ENCODE data around the gene GMDS. TPM values are rescaled to one million over a fixed set of nuclear protein-coding genes. Genes with fewer than 3 reads are reported as not detected.

The GMDS gene
- polyA plus RNA-seq, 1 of the 3 experiments (the other 2 are of a cell fraction): 12.3 TPM

GRCh38 chr6:2030682-2031244, 214.6 kb downstream of the GMDS start:
- Histone ChIP-seq H3K9ac (no peak overlapping the region), H2AFZ (ENCODE audit: low read depth) (no peak overlapping the region), H3K9me3 (no peaks in the 10 kb centered on the region), H3K27me3 (ENCODE audit: insufficient read depth) (no peaks in the 10 kb centered on the region), H4K20me1 (ENCODE audit: insufficient read depth) (no peaks in the 10 kb centered on the region), H3K9me2 (no peaks in the 10 kb centered on the region), H3K36me3 (replicated peaks in 1 of 2; ENCODE audit: control insufficient read depth in 1 of 2, insufficient read depth in 2 of 2, low read length in 1 of 2) (no peaks in the 10 kb centered on the region), H3F3A (replicated peaks; ENCODE audit: insufficient read depth) (no peaks in the 10 kb centered on the region), H3K4me1 (ENCODE audit: control insufficient read depth in 1 of 2, insufficient read depth in 2 of 2, low read depth in 1 of 2, low read length in 1 of 2) (peaks cover 10 to 11% of the 10 kb centered on the region in 2 experiments; a peak in 3 of 4 replicates), H3K4me2 (no peak overlapping the region), H3K4me3 (ENCODE audit: low read depth in 2 of 2, low read length in 1 of 2) (no peak overlapping the region), H3K79me2 (ENCODE audit: insufficient read depth) (no peaks in the 10 kb centered on the region), H3K27ac (ENCODE audit: low read depth in 2 of 2, low read length in 1 of 2) (no peak overlapping the region)
- ChIA-PET CTCF (no interaction called here), POLR2A (no interaction called here)
- no peak for TF ChIP-seq CHD2 (IDR thresholded peaks at IDR 0.05; ENCODE audit: low read length, partially characterized antibody)
- no peak for TF ChIP-seq TCF12 (IDR thresholded peaks at IDR 0.05)
- TF ChIP-seq EP300 (IDR thresholded peaks at IDR 0.05; ENCODE audit: borderline replicate concordance in 1 of 2, low read depth in 1 of 2, low read length in 1 of 2): no peak
- no peak for TF ChIP-seq RFX5 (IDR thresholded peaks at IDR 0.05; ENCODE audit: low read length)
- TF ChIP-seq FOXJ3 (CRISPR knock-in tag; IDR thresholded peaks at IDR 0.05): no peak
- no peak for TF ChIP-seq RXRA (IDR thresholded peaks at IDR 0.05; ENCODE audit: borderline replicate concordance, low read depth)
- no peak for TF ChIP-seq GATA2 (CRISPR knock-in tag; IDR thresholded peaks at IDR 0.05)
- TF ChIP-seq MAX (IDR thresholded peaks at IDR 0.05; ENCODE audit: low read depth): no peak
- TF ChIP-seq, protein P1, sequence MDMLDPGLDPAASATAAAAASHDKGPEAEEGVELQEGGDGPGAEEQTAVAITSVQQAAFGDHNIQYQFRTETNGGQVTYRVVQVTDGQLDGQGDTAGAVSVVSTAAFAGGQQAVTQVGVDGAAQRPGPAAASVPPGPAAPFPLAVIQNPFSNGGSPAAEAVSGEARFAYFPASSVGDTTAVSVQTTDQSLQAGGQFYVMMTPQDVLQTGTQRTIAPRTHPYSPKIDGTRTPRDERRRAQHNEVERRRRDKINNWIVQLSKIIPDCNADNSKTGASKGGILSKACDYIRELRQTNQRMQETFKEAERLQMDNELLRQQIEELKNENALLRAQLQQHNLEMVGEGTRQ (IDR thresholded peaks at IDR 0.05; ENCODE audit: borderline replicate concordance, low read depth, low read length): no peak
- no peak for TF ChIP-seq TEAD4 (IDR thresholded peaks at IDR 0.05; ENCODE audit: borderline replicate concordance, insufficient read depth)
- no peak for TF ChIP-seq GABPA (IDR thresholded peaks at IDR 0.05; ENCODE audit: low read depth)
- no peak for TF ChIP-seq RCOR1 (IDR thresholded peaks at IDR 0.05; ENCODE audit: low read length)
- TF ChIP-seq SMC3 (IDR thresholded peaks at IDR 0.05; ENCODE audit: low read depth, low read length): no peak
- no peak for DNase-seq
- 93% methylated on average over 7 of the region's 7 CpGs for WGBS (ENCODE audit: low lambda C conversion rate)

GRCh38 chr6:2029952-2030351, 215.5 kb downstream of the GMDS start:
- DNase-seq: no peak
- Histone ChIP-seq H3K4me2 (no peak overlapping the region), H3F3A (replicated peaks; ENCODE audit: insufficient read depth) (no peaks in the 10 kb centered on the region), H4K20me1 (ENCODE audit: insufficient read depth) (no peaks in the 10 kb centered on the region), H3K9me3 (no peaks in the 10 kb centered on the region), H3K27me3 (ENCODE audit: insufficient read depth) (no peaks in the 10 kb centered on the region), H3K4me3 (ENCODE audit: low read depth in 2 of 2, low read length in 1 of 2) (no peak overlapping the region), H3K4me1 (ENCODE audit: control insufficient read depth in 1 of 2, insufficient read depth in 2 of 2, low read depth in 1 of 2, low read length in 1 of 2) (peaks cover 10 to 11% of the 10 kb centered on the region in 2 experiments; a peak in 3 of 4 replicates), H3K9me2 (no peaks in the 10 kb centered on the region), H2AFZ (ENCODE audit: low read depth) (no peak overlapping the region), H3K9ac (no peak overlapping the region), H3K79me2 (ENCODE audit: insufficient read depth) (no peaks in the 10 kb centered on the region), H3K27ac (ENCODE audit: low read depth in 2 of 2, low read length in 1 of 2) (no peak overlapping the region), H3K36me3 (replicated peaks in 1 of 2; ENCODE audit: control insufficient read depth in 1 of 2, insufficient read depth in 2 of 2, low read length in 1 of 2) (no peaks in the 10 kb centered on the region)
- POLR2A ChIA-PET: no interaction called here
- TF ChIP-seq GABPA (IDR thresholded peaks at IDR 0.05; ENCODE audit: low read depth) (no peak), MXI1 (IDR thresholded peaks at IDR 0.05; ENCODE audit: low read depth, low read length) (no peak), MAX (IDR thresholded peaks at IDR 0.05; ENCODE audit: low read depth) (no peak), ELF1 (IDR thresholded peaks at IDR 0.05) (no peak), FOSL2 (IDR thresholded peaks at IDR 0.05; ENCODE audit: borderline replicate concordance, low read depth) (no peak), JUND (IDR thresholded peaks at IDR 0.05) (no peak), POLR2AphosphoS5 (IDR thresholded peaks at IDR 0.05; ENCODE audit: low read depth, low read length) (no peak), FOXJ3 (CRISPR knock-in tag; IDR thresholded peaks at IDR 0.05) (no peak), YY1 (IDR thresholded peaks at IDR 0.05; ENCODE audit: low read depth) (no peak), TCF12 (IDR thresholded peaks at IDR 0.05) (no peak), MEF2A (IDR thresholded peaks at IDR 0.05; ENCODE audit: borderline replicate concordance, low read depth) (no peak), NFIC (IDR thresholded peaks at IDR 0.05; ENCODE audit: borderline replicate concordance) (no peak)
- CTCF ChIA-PET: interaction anchor here (0.6 kb wide), 1 partner anchor 355 kb away, joined by 3 read pairs; no protein-coding TSS in a partner anchor
- WGBS (ENCODE audit: low lambda C conversion rate): 84% methylated on average over 3 of the region's 3 CpGs

All from SK-N-SH (cell line).